Right lobe of liver (tissue), 6 donors: ENCODE results near the gene CX3CL1. TPM values are rescaled to one million over a fixed set of nuclear protein-coding genes. Genes with fewer than 3 reads are reported as not detected.
A peak's percentile ranks its signal among the peaks of the same experiment; 100 is the strongest.
"Not testable (repeated sequence)": the region's sequence is repeated elsewhere in the genome, so short reads cannot be mapped to it uniquely, and the experiment has no call there.

Experiments
- ATAC-seq, 4 donors: fragments of 200-7000 bp; cut with Tn5 transposase; one replicate each; pipeline ENCODE4 v1.9.1; 2020; ENCODE audit warnings: mild to moderate bottlenecking in 4 of 4, moderate library complexity in 4 of 4
- DNase-seq, 3 donors: peaks; one replicate each; pipeline ENCODE4 v3.0.0-alpha.2; 2020
- H3K27ac ChIP-seq, 3 donors: fragments of 200-600 bp; one replicate each; pipeline ENCODE4 v1.8.0; 2022
- H3K27me3 ChIP-seq, 2 donors: fragments of 200-600 bp; one replicate each; pipeline ENCODE4 v1.8.0; 2022
- H3K36me3 ChIP-seq, 4 donors: fragments of 200-600 bp; sonication (generic) in 1 of 4; one replicate each; pipeline versions ENCODE4 v1.5.1 to v1.8.0; 2017 to 2022; ENCODE audit warnings: control low read depth in 1 of 4
- H3K4me1 ChIP-seq, 4 donors: fragments of 200-600 bp; sonication (generic) in 1 of 4; one replicate each; pipeline versions ENCODE4 v1.5.1 to v1.8.0; 2017 to 2022; ENCODE audit warnings: control low read depth in 1 of 4
- H3K4me3 ChIP-seq, 3 donors: fragments of 200-600 bp; one replicate each; pipeline ENCODE4 v1.8.0; 2022
- H3K9me3 ChIP-seq, 4 donors: fragments of 200-600 bp; sonication (generic) in 1 of 4; one replicate each; pipeline versions ENCODE4 v1.5.1 to v1.8.0; 2017 to 2022; ENCODE audit warnings: control low read depth in 1 of 4
- CTCF ChIP-seq, 4 donors: fragments of 200-600 bp in 3 of 4; fragments of 450-650 bp in 1 of 4; IDR thresholded peaks; one replicate each; pipeline versions ENCODE4 v1.5.1 to v1.8.0; 2016 to 2022; ENCODE audit warnings: antibody characterized with exemption in 4 of 4, mild to moderate bottlenecking in 2 of 4
- POLR2A ChIP-seq: fragments of 450-650 bp; IDR thresholded peaks from one replicate; pipeline ENCODE4 v1.6.1; 2017; ENCODE audit warnings: antibody characterized with exemption, mild to moderate bottlenecking
- WGBS: methylation state at CpG from one replicate; pipeline ENCODE4 v1.1.6; 2018; ENCODE audit warnings: low coverage, low lambda C conversion rate; ENCODE audit not compliant: insufficient coverage; ENCODE audit errors: missing lambda C conversion rate; 5-methylcytosine and 5-hydroxymethylcytosine counted together
- intact Hi-C, 2 donors: fragments of 100-400 bp; cut with DNase I; formaldehyde crosslinking; loops; one replicate each; pipeline versions ENCODE4 v1.11.2 to v1.14.1; 2022
- total RNA-seq, 6 experiments: library from RNA; depleted of rRNA in 2 of 6; stranded (reverse); fragments of >200 nt in 2 of 6; fragmentation: NEBNext Ultra II Directional in 3 of 6; extraction: Animal tissue kit (Norgen Biotek cat#: 25700) in 3 of 6; gene quantifications; one replicate each; pipeline versions ENCODE4 v1.1.0 to v1.2.4, GENCODE V29; 2016 to 2023
- donor health status: DM: no; HTN: yes; CAD: no.
- donor health status: DM: no; HTN: no; CAD: no.
- donor health status: DM: no; HTN: no; CAD: no.
- donor health status: DM: no; HTN: yes; CAD: no.
- donor health status: DM: no; HTN: yes; CAD: no.

CX3CL1 gene
- total RNA-seq, 6 experiments from 2014 or later = 3.3 to 20.5 (median 9.8) TPM

GRCh38 chr16:57341441-57342303 lies 30.6 kb upstream of the CX3CL1 start:
- WGBS = 65% methylated on average over 3 of the region's 8 CpGs
- no peaks in the 10 kb centered on the region for H3K9me3 ChIP-seq
- intact Hi-C loops = no loop called here
- no peak overlapping the region for H3K4me3 ChIP-seq
- no peaks in the 10 kb centered on the region for H3K4me1 ChIP-seq
- H3K27ac ChIP-seq = no peak overlapping the region
- no peak for DNase-seq
- H3K36me3 ChIP-seq = no peaks in the 10 kb centered on the region
- ATAC-seq = no peak
- no peaks in the 10 kb centered on the region for H3K27me3 ChIP-seq
- TF ChIP-seq CTCF (IDR thresholded peaks at IDR 0.05) (no peak), POLR2A (no peak)

- H3K4me1 ChIP-seq, ATAC-seq, H3K27ac ChIP-seq, DNase-seq, H3K36me3 ChIP-seq, H3K4me3 ChIP-seq, intact Hi-C loops, H3K27me3 ChIP-seq, H3K9me3 ChIP-seq: not testable (repeated sequence)
- WGBS = 69% methylated on average over 9 of the region's 9 CpGs
Observed at GRCh38 chr16:57342606-57343005, 29.7 kb upstream of the CX3CL1 start.

GRCh38 chr16:57343221-57343620 lies 29.1 kb upstream of the CX3CL1 start:
- WGBS = 71% methylated on average over 7 of the region's 7 CpGs
- TF ChIP-seq CTCF (IDR thresholded peaks at IDR 0.05) (no peak), POLR2A (no peak)
- no peak overlapping the region for H3K4me3 ChIP-seq
- H3K27ac ChIP-seq = no peak overlapping the region
- H3K27me3 ChIP-seq = no peaks in the 10 kb centered on the region
- peak in 1 of 4 donors; percentile 30 for ATAC-seq
- no peaks in the 10 kb centered on the region for H3K36me3 ChIP-seq
- no peak for DNase-seq
- no peaks in the 10 kb centered on the region for H3K4me1 ChIP-seq
- H3K9me3 ChIP-seq = no peaks in the 10 kb centered on the region
- intact Hi-C loops = no loop called here

- H3K9me3 ChIP-seq, intact Hi-C loops, H3K4me1 ChIP-seq, H3K4me3 ChIP-seq, H3K27ac ChIP-seq, H3K36me3 ChIP-seq, DNase-seq, H3K27me3 ChIP-seq, ATAC-seq: not testable (repeated sequence)
- 88% methylated on average over 5 of the region's 5 CpGs for WGBS
Observed at GRCh38 chr16:57344094-57344493, 28.2 kb upstream of the CX3CL1 start.

- Histone ChIP-seq H3K36me3 (no peaks in the 10 kb centered on the region), H3K9me3 (no peaks in the 10 kb centered on the region), H3K27me3 (no peaks in the 10 kb centered on the region), H3K27ac (no peak overlapping the region), H3K4me3 (no peak overlapping the region), H3K4me1 (no peaks in the 10 kb centered on the region)
- WGBS = 79% methylated on average over 2 of the region's 2 CpGs
- DNase-seq (no peak), ATAC-seq (no peak)
- TF ChIP-seq POLR2A = no peak
- TF ChIP-seq CTCF (IDR thresholded peaks at IDR 0.05) = no peak
- intact Hi-C loops = no loop called here
Observed at GRCh38 chr16:57345021-57345420, 27.3 kb upstream of the CX3CL1 start.
